Measurements from ENCODE around the gene DCDC2B.
"Not testable (repeated sequence)": the region's sequence is repeated elsewhere in the genome, so short reads cannot be mapped to it uniquely, and the experiment has no call there.

The DCDC2B gene

GRCh38 chr1:32256473-32257226 lies 47.8 kb downstream of the DCDC2B start:
- DNase-seq (ENCODE audit: low read depth), result no peak

- no peak for DNase-seq (ENCODE audit: low read depth)
These were observed 48.3 kb downstream of the DCDC2B start for GRCh38 chr1:32257227-32257508.

- not testable (repeated sequence) for DNase-seq (ENCODE audit: low read depth)
These were observed 54.3 kb downstream of the DCDC2B start for GRCh38 chr1:32263236-32263593.

GRCh38 chr1:32263744-32264143 lies 54.9 kb downstream of the DCDC2B start:
- DNase-seq (ENCODE audit: low read depth), result no peak
